SIG-M5 treated with dmso at 0.1 percent for 504 hours (cell line): ENCODE measurements around the gene RNASE12.

Experiments
- DNase-seq: peaks from one replicate; lab custom pipeline; 2025; ENCODE audit not compliant: unreplicated experiment; lab: John Stamatoyannopoulos, UW

RNASE12 gene

GRCh38 chr14:20546877-20547276, 44.3 kb downstream of the RNASE12 start:
- no peak for DNase-seq
